Non-pigmented ciliary epithelial cell (primary cell): ENCODE data around the gene RTKN2.
A peak's percentile ranks its signal among the peaks of the same experiment; 100 is the strongest.

Experiments
- DNase-seq: peaks from one replicate; pipeline ENCODE4 v3.0.0-alpha.2; 2010; ENCODE audit warnings: low read depth

The RTKN2 gene

GRCh38 chr10:62175251-62175650, 93.4 kb downstream of the RTKN2 start:
- DNase-seq: no peak

DNA sequence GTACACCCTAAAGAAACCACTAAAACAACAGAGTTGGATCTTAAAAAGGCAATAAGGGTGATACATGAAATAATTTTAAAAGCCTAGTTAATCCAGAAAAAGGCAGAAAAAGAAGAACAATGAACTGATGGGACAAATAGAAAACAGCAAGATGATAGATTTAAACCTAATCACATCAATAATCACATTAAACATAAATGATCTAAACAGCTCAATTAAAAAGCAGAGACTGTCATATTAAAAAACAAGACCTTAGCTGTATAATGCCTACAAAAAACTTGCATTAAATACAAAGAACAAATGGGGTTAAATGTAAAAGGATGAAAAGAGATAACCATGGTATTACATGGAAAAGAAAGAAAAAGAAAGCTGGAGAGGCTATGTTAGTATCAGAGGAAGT, 96.2 kb downstream of the RTKN2 start:
- no peak for DNase-seq

GRCh38 chr10:62171791-62172190, 96.9 kb downstream of the RTKN2 start:
- DNase-seq: no peak

GRCh38 chr10:62170732-62171131, 97.9 kb downstream of the RTKN2 start:
- DNase-seq: no peak

DNA sequence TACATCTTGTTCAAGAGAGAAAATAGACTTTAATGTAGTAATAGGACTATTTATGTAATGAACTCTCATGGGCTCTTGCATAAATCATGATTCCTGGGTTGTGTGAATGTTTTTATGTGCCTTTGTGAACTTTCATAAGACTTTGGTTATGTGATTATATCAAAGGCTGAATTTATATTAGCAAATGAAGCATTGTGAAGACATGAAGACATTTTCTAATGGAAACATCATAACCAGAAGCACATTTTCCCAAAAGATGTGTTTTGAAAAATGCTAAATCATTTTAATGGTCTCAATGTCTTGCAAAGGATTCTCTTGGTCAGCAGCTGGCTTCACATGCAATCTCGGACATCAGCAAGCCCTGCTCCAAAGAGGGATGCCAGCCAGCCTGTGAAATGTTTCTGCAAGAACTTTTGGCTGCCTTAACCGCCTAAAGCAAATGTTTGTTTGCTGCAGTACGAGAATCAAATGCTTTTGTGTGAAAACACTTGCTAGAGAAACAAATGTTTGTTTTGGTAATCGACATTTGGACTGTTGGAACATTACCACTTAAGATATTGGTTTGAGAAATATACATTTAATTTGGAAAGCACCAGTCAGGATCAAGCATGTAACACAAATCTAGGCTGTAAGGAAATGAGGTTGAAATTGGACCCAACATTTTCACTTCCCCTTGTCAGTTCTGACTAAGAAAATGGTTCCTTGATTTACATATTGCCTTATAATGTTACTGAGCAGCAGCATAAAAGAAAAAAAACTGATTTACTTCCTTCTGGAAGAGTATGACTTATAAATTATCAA, 102.1 kb downstream of the RTKN2 start:
- no peak for DNase-seq

GRCh38 chr10:62165803-62166202, 102.8 kb downstream of the RTKN2 start:
- DNase-seq: no peak

- DNase-seq: no peak
These were observed 105.6 kb downstream of the RTKN2 start for GRCh38 chr10:62163024-62163423.

DNA sequence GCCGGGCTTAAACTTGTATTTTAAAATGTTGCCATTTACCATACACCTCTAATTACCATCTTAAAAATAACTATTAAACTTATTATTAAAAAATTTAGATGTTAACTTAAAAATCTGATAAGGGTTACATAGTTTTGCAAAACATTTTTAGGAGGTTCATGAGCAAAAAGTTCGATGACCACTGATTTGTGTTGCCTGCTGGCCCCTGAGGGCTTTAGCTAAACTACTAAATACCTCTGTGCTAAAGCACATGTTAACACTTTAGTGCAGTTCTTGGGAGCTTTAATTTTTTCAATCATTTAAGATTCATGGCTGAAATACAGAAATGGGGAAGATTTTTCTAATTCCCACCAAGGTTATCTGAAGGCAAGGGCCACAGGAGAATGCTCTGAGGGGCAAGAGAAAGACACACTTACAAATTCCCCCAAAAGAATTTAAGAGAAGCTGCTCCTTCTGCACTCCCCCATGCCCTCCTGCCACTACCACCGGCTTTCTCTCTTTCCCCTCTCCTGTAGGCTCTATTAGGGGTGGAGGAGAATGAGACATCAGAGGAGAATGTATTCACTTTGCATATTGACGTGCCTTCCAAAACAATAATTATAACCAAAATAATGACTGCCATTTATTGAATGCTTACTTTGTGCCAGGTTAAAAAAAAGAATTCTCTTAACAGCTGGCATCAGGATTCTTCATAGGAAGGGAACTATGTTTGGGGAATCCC, 106.2 kb downstream of the RTKN2 start:
- no peak for DNase-seq

- no peak for DNase-seq
These were observed 109.3 kb downstream of the RTKN2 start for GRCh38 chr10:62159351-62159750.

DNA sequence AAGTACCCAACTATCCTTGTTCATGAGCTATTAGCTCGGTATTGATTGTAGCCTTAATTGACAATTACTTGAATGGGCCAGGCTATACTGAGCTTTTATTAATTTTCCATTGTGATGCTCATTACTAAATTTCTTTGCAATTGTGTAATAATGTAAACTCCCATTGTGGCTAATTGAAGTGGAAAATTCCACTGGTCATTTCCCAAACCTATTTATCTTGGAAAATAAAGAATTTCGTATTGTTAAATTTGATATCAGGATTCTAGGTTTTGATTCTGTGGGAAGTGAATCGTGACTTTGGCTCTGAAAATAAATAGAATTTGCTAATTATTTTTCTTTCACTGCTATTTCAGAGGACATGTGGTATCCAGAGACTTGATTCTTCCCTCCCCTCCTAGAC, 111.0 kb downstream of the RTKN2 start:
- DNase-seq: no peak

DNA sequence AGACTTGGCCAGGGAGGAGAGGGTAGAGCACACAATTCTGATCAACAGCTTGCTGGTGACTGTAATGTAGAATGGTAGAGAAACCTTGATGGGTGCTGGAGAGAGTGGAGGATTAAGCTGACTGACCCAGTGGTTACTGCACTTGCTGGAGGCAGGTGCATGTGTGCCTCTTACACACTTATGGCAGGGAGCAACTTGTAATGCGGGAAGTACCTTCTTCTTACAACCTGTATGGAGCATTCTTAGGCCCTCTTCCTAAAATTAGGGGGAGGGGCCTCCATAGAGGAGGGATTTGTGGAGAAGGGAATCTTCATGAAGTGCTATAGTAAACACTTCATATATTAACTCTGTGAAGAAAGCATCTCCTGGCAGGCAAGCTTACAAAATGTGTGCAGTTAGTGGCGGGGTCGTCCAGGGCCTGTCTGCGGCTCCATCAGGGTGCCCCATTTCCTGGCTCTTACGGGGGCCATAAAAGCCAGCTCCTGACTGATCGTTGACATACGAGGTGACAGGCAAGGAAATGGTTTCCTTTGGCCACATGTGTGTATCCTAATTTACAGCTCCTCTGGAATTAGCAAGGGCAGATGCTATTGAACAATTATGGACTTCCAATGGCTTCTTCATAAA, 113.5 kb downstream of the RTKN2 start:
- no peak for DNase-seq

GRCh38 chr10:62154231-62154630, 114.4 kb downstream of the RTKN2 start:
- DNase-seq: no peak

DNA sequence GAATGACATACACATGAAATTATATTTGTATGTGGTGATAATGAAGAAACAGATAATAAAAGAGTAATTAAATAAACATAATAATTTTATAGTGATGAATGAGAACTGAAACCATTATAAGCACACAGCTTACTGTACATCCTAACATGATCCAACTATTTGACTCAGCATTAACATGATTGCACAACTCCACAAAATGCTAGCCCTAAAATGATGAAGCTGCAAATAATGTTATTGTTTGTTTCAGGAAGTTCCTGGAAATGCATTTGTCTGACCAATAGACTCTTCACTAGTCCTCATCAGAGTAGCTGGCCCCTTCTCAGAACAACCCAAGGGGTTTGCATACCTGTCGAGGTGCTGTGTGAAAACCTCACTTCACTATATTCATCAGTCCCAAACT, 115.5 kb downstream of the RTKN2 start:
- no peak for DNase-seq

DNA sequence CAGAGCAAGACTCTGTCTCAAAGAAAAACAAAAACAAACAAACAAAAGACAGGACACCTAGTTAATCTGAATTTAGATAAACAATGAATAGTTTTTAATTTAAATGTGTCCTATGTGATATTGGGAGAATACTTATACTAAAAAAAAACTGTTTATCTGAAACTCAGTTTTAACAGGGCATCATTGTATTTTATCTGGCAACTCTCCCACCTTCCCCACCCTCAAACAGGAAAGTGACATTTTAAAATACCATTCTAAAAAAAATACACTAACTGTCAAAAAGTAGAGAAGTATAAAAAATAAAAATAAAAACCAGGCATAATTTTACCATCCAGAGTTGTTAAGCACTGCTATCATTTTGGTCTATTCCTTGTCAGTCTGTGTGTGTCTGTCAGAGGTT, 119.0 kb downstream of the RTKN2 start:
- DNase-seq: no peak

GRCh38 chr10:62148155-62148554, 120.5 kb downstream of the RTKN2 start:
- DNase-seq: no peak

DNA sequence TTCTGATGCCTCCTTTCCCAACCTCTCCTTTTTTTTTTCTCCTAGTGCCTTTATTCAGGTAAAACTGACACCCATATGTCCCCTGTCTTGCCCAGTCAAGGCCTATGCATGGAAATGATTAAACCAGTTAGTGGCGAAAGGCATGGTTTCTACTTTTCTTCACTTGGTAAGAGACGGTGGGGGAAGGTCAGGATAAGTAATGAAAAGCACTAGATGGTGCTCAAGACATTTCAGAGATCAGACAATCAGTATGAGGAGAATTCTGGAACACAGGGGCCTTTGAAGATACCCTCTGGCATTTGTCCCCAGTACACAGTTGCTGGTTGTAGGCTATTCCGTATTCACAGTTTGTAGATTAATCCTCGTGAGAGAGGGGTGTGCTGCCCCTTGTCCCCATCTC, 121.2 kb downstream of the RTKN2 start:
- no peak for DNase-seq

DNA sequence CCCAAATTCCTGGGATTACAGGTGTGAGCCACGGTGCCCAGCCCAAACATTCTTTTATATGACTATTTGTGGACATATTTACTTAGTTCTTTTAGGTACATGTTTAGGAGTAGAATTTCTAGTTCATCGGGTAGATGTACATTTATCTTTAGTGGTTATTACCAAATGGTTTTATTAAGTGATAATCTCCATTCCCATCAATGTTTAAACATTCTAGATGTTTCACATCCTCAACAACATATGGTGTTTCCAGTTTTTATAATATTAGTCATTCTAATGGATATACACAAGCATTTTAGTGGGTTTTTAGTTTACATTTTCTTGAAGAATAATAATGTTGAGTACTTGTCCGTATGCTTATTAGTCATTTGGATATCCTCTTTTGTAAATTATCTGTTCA, 131.7 kb downstream of the RTKN2 start:
- peak; percentile 14 for DNase-seq

DNA sequence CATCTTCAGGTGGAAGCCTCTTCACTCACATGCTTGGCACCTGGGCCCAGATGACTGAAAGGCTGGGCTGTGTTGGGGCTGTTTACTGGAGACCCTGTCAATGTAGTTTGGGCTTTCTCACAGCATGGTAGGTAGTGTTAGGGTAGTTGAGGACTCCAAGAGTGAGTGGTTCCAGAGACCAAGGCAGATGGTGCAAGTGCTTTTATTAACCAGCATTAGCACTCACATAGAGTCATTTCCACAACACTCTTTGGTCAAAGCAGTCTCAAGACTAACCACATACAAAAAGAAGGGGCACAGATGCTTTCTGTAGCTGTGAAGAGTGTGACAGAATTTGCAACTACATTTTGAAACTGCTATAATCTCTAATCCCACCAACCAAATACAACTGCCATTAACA, 135.0 kb downstream of the RTKN2 start:
- DNase-seq: no peak
